Central memory CD8-positive, alpha-beta T cell (primary cell): ENCODE data around the gene CDK6.

ENCODE experiments used
- ATAC-seq: fragments of 150-1000 bp; cut with Tn5 transposase; replicated peaks from 2 replicates; pipeline ENCODE4 v1.10.0; 2022; ENCODE audit warnings: mild to moderate bottlenecking, moderate FRiP score, moderate number of reproducible peaks; ENCODE audit not compliant: poor library complexity, severe bottlenecking; ENCODE audit errors: extremely low read depth
- DNase-seq, 2 donors: peaks; one replicate each; pipeline ENCODE4 v3.0.0; 2021; ENCODE audit warnings: low spot score in 2 of 2
- H3K27ac Mint-ChIP-seq: one replicate; pipeline ENCODE4 v1.8.0; 2022; ENCODE audit warnings: low read depth, mild to moderate bottlenecking, moderate library complexity, mixed read lengths
- H3K27me3 Mint-ChIP-seq: one replicate; pipeline ENCODE4 v1.8.0; 2022; ENCODE audit warnings: mixed read lengths
- H3K36me3 Mint-ChIP-seq: one replicate; pipeline ENCODE4 v1.8.0; 2022; ENCODE audit warnings: mild to moderate bottlenecking, moderate library complexity, mixed read lengths; ENCODE audit not compliant: insufficient read depth
- H3K4me1 Mint-ChIP-seq: one replicate; pipeline ENCODE4 v1.8.0; 2022; ENCODE audit warnings: mixed read lengths
- H3K4me3 Mint-ChIP-seq: one replicate; pipeline ENCODE4 v1.8.0; 2022; ENCODE audit warnings: mild to moderate bottlenecking, moderate library complexity, mixed read lengths
- H3K9me3 Mint-ChIP-seq: one replicate; pipeline ENCODE4 v1.8.0; 2022; ENCODE audit warnings: mixed read lengths

CDK6 gene

DNA sequence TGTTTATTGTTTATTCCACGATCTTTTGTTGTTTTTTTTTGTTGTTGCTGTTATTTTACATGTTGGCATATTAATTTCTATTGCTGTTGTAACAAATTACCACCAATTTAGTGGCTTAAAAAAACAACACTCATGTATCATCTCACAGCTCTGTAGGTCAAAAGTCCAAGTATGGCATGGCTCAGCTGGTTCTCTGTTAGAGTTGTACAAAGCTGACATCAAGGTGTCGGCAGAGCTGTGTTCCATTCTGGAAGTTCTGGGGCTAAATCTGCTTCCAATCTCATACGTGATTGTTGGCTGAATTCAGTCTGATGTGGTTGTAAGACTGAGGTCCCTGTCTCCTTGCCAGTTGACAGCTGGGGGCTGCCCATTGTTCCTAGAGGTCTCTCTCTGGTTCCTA, 186.0 kb downstream of the CDK6 start:
- no peaks in the 10 kb centered on the region for H3K9me3 Mint-ChIP-seq
- H3K27me3 Mint-ChIP-seq: no peaks in the 10 kb centered on the region
- peak overlapping the region; percentile 63 for H3K27ac Mint-ChIP-seq
- DNase-seq: no peak
- ATAC-seq: no peak
- no peak overlapping the region for H3K4me3 Mint-ChIP-seq
- H3K4me1 Mint-ChIP-seq: peaks cover 39% of the 10 kb centered on the region
- H3K36me3 Mint-ChIP-seq: no peaks in the 10 kb centered on the region

DNA sequence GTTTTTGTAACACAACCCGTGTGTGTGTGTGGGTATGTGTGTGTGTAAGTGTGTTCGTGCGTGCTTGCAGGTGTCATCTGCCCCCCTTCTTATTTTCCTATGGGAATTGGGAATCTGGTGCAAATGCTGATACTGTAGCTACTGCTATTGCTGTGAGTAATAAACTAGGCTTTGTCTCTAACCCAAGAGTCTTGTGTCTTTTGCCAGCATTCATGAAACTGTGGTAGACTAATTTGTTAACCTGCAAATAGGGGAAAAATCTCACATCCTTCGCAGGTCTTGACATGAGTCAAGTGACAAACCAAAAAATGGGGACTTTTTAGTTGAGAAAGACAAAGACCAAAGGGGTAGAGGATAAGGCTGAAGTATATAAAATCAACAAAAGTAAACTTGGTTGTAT, 188.3 kb downstream of the CDK6 start:
- Mint-ChIP-seq H3K36me3 (peaks cover 2% of the 10 kb centered on the region), H3K27ac (peak overlapping the region; percentile 7), H3K27me3 (no peaks in the 10 kb centered on the region), H3K4me1 (peaks cover 49% of the 10 kb centered on the region), H3K4me3 (no peak overlapping the region), H3K9me3 (no peaks in the 10 kb centered on the region)
- ATAC-seq (no peak), DNase-seq (no peak)

DNA sequence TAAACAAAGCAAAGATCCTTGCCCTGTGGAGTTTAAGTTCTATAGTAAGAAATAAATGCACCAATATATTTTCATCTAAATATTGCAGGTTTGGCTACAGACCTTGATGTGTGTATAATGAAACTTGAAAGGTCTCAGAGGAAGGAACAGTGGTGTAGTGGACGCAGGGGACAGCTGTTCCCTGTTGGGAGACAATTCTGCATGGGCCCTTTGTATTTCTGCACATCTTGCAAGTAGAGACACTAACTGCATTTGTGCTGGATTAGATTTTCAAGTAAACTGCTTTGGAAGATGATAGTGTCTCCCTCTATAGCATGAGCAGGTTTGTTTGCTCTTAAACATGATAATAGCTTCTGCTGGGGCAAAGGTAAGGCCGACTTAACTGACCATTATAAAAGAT, 188.7 kb downstream of the CDK6 start:
- H3K4me1 Mint-ChIP-seq: peaks cover 52% of the 10 kb centered on the region
- no peak for DNase-seq
- H3K36me3 Mint-ChIP-seq: peaks cover 2% of the 10 kb centered on the region
- H3K9me3 Mint-ChIP-seq: no peaks in the 10 kb centered on the region
- H3K27ac Mint-ChIP-seq: peak overlapping the region; percentile 7
- no peak for ATAC-seq
- no peak overlapping the region for H3K4me3 Mint-ChIP-seq
- H3K27me3 Mint-ChIP-seq: no peaks in the 10 kb centered on the region

DNA sequence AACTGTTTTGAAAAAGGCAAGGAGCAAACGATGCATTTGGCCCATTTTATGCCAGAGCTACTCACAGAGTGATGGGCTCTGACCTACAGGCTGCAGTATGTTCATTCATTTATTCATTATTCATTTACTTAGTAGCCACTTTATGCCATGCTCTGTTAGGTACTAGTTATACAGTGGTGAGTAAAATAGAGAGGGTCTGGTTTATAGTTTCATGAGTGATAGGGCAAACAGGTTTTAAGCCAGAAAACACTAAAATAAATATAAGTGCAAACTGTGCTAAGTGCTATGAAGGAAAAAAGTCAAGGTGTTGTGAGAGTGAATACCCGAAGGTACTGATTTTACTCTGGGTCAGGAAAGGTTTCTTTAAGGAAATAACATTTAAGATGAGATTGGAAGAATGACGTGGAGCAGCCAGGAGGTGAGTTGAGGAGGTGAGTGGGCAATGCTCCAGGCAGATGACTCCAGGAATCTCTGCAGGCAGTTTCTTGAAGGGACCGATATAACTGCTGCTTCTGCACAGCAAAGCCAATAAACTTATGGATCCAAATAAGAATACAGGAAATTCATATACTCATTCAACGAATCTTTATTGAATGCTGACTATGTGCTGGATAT, 189.3 kb downstream of the CDK6 start:
- H3K4me1 Mint-ChIP-seq: peaks cover 55% of the 10 kb centered on the region
- H3K9me3 Mint-ChIP-seq: no peaks in the 10 kb centered on the region
- H3K27ac Mint-ChIP-seq: peak overlapping the region; percentile 7
- no peak overlapping the region for H3K4me3 Mint-ChIP-seq
- H3K36me3 Mint-ChIP-seq: peaks cover 4% of the 10 kb centered on the region
- H3K27me3 Mint-ChIP-seq: no peaks in the 10 kb centered on the region
- DNase-seq (no peak), ATAC-seq (no peak)

DNA sequence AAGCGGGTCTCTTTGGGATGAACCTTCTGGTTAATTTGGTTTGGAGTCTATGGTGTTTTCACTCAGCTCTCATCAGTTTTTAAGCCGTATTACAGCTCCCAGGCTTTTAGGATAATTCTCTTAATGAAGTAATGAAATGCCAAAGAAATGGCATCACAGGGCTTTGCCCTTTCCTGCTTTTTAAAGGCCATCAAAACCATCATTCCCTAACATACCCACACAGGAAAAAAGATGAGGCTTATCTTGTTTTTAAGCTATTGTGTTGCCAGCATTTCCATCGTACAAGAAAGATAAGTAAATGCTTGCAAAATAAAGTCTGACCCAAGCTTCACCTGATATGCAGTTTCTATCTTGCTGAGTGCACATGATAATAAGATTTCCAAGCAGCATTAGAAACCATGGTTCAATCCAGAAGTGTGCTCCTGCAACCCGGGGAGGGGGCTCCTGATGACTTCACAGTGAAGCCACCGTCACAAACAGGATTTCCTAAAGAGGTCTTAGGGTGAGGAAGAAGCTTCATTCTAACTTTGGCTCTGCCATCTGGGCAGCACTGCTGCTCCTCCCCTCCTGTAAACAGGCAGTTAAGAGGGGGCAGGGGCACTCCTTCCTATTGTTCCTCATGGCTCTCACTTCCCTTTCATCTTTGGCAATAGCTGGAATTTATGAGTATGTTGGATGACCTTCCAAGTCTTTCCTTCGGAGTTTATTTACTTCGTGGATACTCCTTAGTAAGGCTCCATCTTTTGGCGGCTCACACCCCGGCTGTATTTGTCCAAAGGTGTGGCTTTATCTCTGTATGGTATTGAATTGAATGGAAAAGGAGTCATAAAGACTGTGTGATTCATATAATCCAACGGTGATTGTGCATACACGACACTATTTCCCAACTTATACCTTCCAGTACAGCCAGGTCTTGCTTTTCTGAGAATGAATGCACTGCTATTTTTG, 191.0 kb downstream of the CDK6 start:
- H3K27ac Mint-ChIP-seq: peak overlapping the region; percentile 64
- H3K4me1 Mint-ChIP-seq: peaks cover 57% of the 10 kb centered on the region
- no peaks in the 10 kb centered on the region for H3K9me3 Mint-ChIP-seq
- DNase-seq (no peak), ATAC-seq (no peak)
- peaks cover 4% of the 10 kb centered on the region for H3K36me3 Mint-ChIP-seq
- H3K4me3 Mint-ChIP-seq: no peak overlapping the region
- H3K27me3 Mint-ChIP-seq: no peaks in the 10 kb centered on the region

DNA sequence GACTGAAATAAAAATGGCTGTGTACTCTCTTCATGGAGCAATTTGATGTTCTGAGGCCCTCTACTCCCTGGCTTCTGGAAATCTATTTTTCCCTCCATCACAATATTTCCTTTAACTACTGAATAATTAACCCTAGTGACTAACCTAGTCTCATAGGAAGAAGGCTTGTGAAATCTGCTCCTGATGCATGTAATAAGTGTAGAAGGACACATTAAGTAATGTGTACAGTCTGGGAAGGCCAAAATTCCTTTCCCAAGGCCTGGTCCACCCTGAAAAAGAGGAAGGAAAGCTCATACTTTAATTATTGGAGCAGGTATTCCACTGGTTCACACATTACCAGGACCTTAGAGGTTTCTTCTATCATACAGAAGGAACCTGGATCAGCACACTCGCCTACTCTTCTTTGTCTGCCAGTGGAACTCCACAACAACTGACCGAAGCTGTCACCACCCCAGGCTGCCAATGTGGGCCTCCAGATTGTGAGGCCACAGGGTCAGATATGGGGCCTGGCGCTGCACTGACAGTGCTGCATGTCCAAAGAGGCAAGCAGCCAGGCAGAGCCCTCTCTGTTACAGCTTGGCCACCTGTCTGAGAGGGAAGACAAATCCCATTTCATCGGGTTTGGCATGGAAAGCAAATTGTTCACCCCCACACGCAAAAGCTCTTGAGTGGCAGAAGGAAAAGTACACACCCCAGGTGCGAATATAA, 191.8 kb downstream of the CDK6 start:
- no peaks in the 10 kb centered on the region for H3K9me3 Mint-ChIP-seq
- H3K36me3 Mint-ChIP-seq: peaks cover 4% of the 10 kb centered on the region
- H3K4me3 Mint-ChIP-seq: no peak overlapping the region
- peaks cover 60% of the 10 kb centered on the region for H3K4me1 Mint-ChIP-seq
- ATAC-seq (no peak), DNase-seq (no peak)
- no peak overlapping the region for H3K27ac Mint-ChIP-seq
- no peaks in the 10 kb centered on the region for H3K27me3 Mint-ChIP-seq

DNA sequence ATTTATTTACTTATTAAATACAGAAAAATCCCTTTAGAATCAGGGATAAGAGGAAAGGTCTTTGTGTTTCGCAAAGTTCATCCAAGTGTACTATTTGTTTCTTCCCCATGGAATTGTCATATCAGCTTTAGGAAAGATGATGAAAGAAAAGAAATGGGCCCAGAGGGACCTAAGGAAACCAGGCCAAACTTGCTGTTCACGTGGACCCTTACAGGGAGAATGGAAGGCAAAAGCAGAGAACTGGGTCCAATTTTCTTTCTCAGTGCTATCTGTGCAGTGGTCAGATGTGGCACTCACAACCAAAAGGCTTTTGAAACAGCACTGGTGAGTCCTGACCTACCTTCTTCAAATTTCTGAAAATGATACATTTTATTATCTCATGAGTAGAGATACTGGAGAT, 192.6 kb downstream of the CDK6 start:
- DNase-seq (no peak), ATAC-seq (no peak)
- Mint-ChIP-seq H3K4me3 (no peak overlapping the region), H3K27ac (no peak overlapping the region), H3K27me3 (no peaks in the 10 kb centered on the region), H3K36me3 (peaks cover 4% of the 10 kb centered on the region), H3K9me3 (no peaks in the 10 kb centered on the region), H3K4me1 (peaks cover 67% of the 10 kb centered on the region)

DNA sequence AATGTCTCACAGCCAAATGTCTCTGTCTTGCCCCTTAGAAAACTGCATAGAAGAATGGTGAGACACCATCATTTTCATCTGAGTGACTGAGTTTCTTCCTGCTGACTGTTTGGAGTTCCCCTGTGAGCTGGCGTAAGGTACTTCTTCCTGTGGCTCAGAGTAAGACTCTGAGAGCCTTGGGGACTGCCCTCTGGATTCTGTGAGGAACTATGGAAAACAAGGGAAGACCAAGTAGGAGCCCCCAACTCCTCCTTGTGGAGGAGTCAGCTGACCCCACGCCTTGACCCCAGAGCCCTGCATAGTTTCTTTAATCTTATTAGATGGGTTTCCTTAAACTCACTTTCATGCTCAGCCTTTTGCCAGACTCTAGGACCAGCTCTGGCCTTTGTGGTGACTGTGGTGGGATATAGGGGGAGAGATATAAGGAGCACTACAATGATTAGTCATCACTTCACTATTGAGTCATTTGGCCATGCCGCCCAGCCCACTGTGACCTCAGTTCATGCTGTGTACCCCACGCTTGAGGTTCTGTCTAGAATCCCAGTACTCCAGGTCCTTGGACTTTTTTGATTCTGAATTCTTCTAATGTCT, 194.4 kb downstream of the CDK6 start:
- DNase-seq (no peak), ATAC-seq (peak; percentile 77)
- H3K27me3 Mint-ChIP-seq: no peaks in the 10 kb centered on the region
- H3K9me3 Mint-ChIP-seq: no peaks in the 10 kb centered on the region
- peak overlapping the region; percentile 81 for H3K27ac Mint-ChIP-seq
- H3K4me3 Mint-ChIP-seq: peak overlapping the region; percentile 6
- peaks cover 58% of the 10 kb centered on the region for H3K4me1 Mint-ChIP-seq
- H3K36me3 Mint-ChIP-seq: peaks cover 4% of the 10 kb centered on the region

DNA sequence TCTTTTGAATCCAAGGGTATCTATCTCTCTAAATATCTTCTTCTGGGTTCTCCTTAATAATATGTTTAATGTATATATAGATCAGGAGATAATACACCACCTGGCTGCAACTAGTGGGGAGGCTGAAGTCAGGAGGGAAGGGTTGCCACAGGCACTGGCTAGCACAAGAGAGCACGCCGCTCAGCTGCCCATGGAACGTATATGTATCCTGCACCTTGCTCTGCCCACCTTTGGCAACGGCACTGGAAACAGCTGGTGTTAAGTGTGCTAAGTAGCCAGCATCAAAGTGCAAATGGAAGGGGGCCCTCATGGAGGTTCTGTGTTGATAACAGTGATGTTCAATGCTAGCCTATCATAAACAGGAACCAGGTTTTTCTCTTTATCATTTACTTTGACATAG, 196.4 kb downstream of the CDK6 start:
- Mint-ChIP-seq H3K27me3 (no peaks in the 10 kb centered on the region), H3K27ac (peak overlapping the region; percentile 71)
- ATAC-seq: no peak

DNA sequence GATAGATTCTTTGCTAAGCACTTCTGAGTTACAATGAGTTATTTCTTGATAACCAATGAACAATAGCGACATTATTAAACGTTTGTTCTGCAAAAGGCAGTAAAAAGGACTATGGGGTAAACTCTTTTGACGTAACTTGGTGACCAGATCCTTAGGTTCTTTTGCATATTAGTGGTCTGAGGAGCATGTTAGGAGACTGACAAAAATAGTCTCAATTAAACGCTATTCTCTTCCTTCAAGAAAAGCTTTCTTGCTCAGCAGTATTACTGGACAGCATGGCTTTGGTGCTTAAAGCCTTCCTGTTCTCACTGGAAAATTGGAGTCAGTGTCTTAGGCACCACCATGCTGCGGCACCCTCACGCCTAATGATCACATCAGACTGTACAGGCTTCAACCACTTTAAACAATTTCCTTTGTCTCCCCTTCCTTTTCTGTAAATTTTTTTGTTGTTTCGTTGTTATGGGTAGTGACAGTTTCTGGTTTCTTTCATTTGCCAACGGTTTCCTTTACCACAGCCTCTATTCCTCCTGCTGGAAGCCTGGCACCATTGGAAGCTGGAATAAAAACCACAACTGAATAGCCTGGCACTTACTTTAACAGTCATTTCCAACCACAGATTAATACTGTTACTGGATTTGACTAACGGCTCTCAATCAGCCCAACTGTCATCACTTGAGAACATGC, 197.0 kb downstream of the CDK6 start:
- ATAC-seq (peak; percentile 22), DNase-seq (no peak)
- peaks cover 6% of the 10 kb centered on the region for H3K36me3 Mint-ChIP-seq
- no peak overlapping the region for H3K4me3 Mint-ChIP-seq
- peak overlapping the region; percentile 71 for H3K27ac Mint-ChIP-seq
- H3K27me3 Mint-ChIP-seq: no peaks in the 10 kb centered on the region
- no peaks in the 10 kb centered on the region for H3K9me3 Mint-ChIP-seq
- H3K4me1 Mint-ChIP-seq: peaks cover 51% of the 10 kb centered on the region

More for the DNA sequence above, 196.4 kb downstream of the CDK6 start:
- Mint-ChIP-seq H3K4me1 (peaks cover 50% of the 10 kb centered on the region), H3K9me3 (no peaks in the 10 kb centered on the region), H3K36me3 (peaks cover 6% of the 10 kb centered on the region), H3K4me3 (no peak overlapping the region)
- no peak for DNase-seq

DNA sequence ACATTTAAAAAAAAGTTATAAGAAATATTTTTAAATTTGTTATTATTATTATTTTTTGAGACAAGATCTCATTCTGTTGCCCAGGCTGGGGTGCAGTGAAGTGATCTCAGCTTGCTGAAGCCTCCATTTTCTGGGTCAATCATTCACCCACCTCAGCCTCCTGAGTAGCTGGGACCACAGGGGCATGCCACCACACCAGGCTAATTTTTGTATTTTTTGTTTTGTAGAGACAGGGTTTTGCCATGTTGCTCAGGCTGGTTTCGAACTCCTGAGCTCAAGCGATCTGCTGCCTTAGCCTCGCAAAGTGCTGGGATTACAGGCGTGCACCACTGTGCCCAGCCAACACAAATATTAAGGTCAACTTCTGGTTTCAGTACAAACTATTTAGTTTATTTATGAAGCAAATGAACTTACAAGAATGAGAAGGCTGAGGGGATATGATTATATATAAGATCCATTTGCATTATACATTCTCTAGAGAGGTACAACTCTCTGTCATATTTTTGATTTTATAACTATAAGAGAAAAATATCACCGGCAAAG, 200.3 kb downstream of the CDK6 start:
- Mint-ChIP-seq H3K27ac (no peak overlapping the region), H3K27me3 (no peaks in the 10 kb centered on the region), H3K4me1 (peaks cover 56% of the 10 kb centered on the region), H3K4me3 (no peak overlapping the region), H3K36me3 (peaks cover 2% of the 10 kb centered on the region), H3K9me3 (no peaks in the 10 kb centered on the region)
- DNase-seq: no peak
- ATAC-seq: no peak

- Mint-ChIP-seq H3K9me3 (no peaks in the 10 kb centered on the region), H3K4me1 (peaks cover 54% of the 10 kb centered on the region), H3K4me3 (no peak overlapping the region), H3K36me3 (peaks cover 2% of the 10 kb centered on the region), H3K27me3 (no peaks in the 10 kb centered on the region), H3K27ac (no peak overlapping the region)
- DNase-seq: no peak
- no peak for ATAC-seq
Measured at GRCh38 chr7:92635538-92635937, 200.8 kb downstream of the CDK6 start.
